NOMO-1 treated with dmso at 0.1 percent for 144 hours (cell line): ENCODE measurements around the gene FLRT2.

Experiments
- DNase-seq: peaks from one replicate; lab custom pipeline; 2025; ENCODE audit not compliant: unreplicated experiment; lab: John Stamatoyannopoulos, UW

The FLRT2 gene

DNA sequence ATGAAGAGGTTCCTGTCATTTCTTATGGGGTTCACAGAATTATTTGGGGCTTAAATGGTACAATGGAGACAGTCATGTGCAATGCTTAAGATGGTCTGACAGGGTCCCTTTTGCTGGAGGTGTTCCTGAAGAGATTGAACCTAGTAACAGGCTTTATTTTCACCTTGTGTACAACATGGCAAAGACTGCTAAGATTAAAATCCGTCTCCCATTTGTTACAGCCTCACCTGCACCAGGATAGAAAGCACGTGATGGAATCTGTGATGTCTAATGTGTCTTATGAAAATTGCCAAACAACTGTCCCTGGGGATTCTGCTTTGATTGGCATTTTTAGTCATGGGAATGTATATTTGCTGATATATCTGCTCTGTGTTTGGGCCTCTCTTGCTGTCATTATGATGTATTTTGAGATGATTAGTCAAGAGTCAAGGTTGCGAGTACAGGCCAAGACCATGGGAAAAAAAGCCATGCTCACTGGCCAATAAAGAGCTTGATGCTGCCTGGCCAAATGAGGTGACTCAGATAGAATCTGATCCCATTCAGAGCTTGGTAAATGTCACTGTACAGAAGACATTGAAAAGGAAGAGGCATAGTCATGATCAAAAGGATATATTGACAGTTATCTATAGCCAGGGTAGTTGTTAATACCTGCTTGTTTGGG, 96.1 kb downstream of the FLRT2 start:
- DNase-seq: no peak

DNA sequence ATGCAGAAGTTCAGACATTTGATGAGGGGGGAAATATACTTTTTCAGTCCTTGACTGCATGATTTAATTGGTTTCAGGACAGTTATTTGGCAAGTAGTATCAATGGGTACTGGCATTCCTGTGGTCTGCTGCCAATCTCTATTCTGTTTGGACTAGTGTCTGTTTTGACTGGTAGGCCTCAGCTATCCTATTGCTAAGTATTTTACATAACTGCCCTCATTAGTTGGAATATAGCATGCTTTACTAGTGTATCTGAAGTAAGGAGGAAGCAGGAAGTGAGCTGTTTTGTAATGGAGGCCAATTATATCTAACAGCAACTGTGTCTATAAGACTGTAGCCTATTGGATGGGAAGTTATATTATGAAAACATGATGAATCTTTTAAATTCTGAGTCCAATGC, 104.3 kb downstream of the FLRT2 start:
- DNase-seq: no peak

- DNase-seq: no peak
These were observed 114.3 kb downstream of the FLRT2 start for GRCh38 chr14:85644211-85644610.

DNA sequence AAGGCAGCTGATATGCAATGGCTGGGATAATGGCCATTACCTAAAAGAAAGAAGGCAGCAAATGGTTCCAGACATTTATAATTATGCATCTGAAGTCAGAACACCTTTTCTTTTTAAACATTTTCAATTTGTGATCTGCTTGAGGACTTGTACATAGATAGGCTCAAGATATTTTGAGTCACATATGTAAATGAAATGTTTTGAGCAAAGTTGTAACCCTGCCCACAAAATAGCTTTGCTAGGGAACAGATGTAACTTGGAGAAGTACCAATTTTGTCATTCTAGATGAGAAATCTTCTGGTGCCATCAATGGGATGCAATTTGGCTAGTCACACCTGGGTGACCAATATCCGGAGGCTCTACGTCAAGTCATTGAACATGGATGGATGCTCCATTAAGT, 123.1 kb downstream of the FLRT2 start:
- no peak for DNase-seq

DNA sequence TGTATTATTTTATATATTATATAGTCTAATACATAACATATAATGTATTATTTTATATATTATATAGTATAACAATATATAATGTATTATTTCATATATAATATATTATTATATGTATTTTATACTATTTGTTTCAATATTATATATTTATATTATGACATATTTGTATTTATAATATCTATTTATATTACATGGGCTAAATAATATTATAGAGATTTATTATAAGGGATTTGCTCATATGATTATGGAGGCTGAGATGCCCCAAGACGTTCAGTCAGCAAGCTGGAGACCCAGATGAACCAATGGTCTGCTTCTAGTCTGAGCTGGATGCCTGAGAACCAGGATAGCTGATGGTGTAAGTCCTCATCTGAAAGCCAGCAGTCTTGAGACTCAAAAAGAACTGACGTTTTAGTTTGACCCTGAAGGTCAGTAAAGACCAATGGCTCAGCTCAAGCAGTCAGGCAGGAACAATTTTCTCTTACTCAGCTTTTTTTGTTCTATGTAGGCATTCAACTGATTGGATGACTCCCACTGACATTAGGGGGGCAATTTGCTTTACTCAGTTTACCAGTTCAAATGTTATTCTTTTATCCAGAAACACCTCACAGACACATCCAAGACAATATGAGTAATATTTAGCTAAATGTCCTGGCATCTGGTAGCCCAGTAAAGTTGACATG, 130.4 kb downstream of the FLRT2 start:
- DNase-seq: no peak

- no peak for DNase-seq
These were observed 132.2 kb downstream of the FLRT2 start for GRCh38 chr14:85662096-85662495.

DNA sequence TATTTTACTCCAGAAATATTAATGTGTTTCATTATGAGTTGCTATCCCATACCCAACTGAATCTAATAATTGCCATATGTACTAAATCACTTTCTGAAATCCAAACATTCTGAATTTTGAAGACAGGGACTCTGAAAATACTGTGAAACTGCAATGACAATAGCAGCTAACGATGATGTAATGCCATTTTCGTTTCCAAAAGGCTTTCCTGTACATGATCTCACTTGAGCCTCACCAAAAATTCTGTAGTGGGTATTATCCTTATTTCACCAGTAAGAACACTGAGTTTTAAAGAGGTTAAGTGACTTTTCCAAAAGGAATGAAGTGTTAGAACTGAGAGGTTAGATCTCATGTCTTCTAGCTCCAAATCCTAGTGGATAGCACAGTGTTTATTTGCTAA, 133.3 kb downstream of the FLRT2 start:
- no peak for DNase-seq

DNA sequence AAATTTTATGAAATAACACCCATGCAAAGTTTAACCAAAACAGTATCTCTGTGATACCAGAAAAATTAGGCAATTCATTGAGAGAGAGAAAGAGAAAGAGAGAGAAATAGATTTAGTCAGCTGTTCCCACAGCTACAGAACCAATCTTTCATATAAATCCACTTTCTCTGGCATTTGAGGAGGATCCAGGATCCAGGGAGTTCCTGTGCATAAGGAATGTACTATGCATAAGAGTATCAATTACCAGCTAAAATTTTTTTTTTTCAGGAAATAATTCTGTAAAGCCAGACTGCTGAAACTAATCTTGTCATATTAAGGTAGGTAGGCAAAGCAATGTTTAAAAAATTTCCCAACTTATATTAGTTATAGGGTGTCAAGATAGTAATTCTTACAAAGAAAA, 133.7 kb downstream of the FLRT2 start:
- DNase-seq: no peak

DNA sequence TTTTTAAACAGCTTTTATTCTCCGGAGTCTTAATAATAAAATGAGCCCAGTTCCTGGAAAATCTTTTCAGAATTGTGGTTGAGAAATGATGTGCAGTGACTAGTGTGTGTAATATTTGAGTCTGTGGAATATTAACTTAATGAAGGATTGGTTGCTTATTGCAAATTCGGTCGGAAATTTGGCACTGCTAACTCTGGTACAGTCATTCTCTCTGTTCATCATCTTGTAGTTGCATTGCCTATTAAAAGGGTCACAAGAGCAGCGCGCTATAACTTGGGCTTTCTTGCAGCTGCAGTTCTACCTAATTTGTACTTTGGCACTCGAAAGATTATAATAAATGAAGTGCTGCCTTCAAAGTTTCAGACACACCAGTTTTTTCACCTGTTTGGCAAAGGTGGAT, 146.0 kb downstream of the FLRT2 start:
- no peak for DNase-seq

DNA sequence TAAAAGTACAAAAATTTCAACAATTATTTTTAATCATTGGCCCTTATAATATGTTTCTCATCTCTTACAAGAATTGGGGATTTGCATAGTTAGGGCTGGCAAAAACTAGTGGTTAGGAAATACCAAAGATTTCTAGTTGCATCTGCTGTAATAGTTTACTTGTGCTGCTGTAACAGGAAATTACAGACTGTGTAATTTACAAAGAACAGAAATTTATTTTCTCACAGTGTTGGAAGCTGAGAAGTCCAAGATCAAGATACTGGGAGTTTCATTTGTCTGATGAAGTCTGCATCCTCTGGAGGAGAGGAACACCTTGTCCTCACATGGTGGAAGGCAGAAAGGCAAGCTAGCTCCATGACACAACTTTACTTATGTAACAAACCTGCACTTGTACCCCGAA, 157.0 kb downstream of the FLRT2 start:
- DNase-seq: no peak

DNA sequence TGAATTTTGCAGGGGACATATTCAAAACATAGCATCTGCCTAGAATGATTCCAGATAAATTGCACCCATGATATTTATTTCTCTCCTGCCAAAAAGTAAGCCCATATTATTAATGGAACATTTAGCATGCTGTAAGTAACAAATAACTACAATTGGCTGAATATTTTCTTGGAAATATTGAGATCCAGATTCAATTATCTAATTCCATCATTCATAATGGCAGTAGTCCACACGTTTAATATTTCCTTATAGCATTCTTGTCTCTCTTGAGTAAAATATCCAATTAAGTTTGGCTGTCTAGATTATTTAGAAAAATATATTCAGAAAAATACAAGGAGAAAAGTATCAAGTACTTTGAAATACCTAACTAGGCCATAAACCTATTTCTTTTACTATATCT, 157.5 kb downstream of the FLRT2 start:
- DNase-seq: no peak

- DNase-seq: no peak
These were observed 158.1 kb downstream of the FLRT2 start for GRCh38 chr14:85688006-85688405.

DNA sequence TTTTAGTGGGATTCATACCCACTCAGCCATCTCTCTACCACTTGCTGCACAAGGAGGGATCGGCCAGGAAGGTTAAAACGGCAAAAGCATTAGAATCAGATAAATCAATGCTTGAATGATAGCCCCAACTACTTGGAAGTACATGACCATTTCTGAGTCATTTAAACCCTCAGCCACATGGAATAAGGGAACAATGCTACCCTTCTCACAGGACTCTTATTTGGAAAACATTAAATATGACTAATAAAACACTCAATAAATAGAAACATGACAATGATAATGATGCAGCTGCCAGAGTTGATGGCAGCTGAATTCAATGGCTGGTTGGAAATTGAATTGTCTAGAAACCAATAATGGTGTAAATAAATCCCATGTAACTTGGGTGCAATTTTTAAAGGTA, 165.4 kb downstream of the FLRT2 start:
- no peak for DNase-seq

GRCh38 chr14:85701116-85701515, 171.2 kb downstream of the FLRT2 start:
- no peak for DNase-seq

- no peak for DNase-seq
These were observed 171.8 kb downstream of the FLRT2 start for GRCh38 chr14:85701763-85702162.

GRCh38 chr14:85702191-85702590, 172.2 kb downstream of the FLRT2 start:
- DNase-seq: no peak

DNA sequence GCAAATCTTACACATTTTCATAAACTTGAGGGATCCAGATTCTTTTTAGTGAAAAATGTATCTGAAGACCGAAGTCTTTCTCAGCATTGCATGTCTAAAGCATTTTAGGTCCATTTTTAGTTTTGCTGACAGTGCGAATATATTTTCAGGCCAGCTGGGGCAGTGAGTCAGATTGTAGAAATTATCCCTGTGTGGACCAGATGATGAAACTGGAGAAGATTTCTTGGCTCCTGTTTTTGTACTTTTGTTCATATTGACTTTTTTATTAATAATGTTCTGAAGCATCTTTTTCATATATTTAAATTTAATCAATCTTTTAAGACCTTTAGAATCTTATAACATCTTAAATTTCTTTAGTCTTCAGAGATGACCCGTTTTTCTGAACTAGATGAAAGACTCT, 173.1 kb downstream of the FLRT2 start:
- no peak for DNase-seq
